HEK293 (cell line): ENCODE results near the gene CORO7.

ENCODE experiments used
- CTCF ChIA-PET: fragments of 350-600 bp; formaldehyde crosslinking; extraction: SDS; loops from one replicate; lab custom pipeline; 2021; ENCODE audit warnings: antibody characterized with exemption; lab: Yijun Ruan, JAX
- POLR2A ChIA-PET: fragments of 300-600 bp; formaldehyde crosslinking; extraction: SDS; loops from one replicate; lab custom pipeline; 2020; ENCODE audit warnings: antibody characterized with exemption, inconsistent platforms; lab: Yijun Ruan, JAX
- H3K27ac ChIP-seq: fragments of 200-500 bp; sonication (Bioruptor generic); 2 replicates; pipeline ENCODE4 v1.5.1; 2014; ENCODE audit warnings: low read depth, low read length, control low read depth, inconsistent platforms; ENCODE audit errors: extremely low read depth
- H3K36me3 ChIP-seq, 2 experiments: fragments of 200-500 bp in 1 of 2; sonication (Bioruptor generic) in 1 of 2; 1 replicate in 1 of 2; 2 replicates in 1 of 2; pipeline ENCODE4 v1.5.1; 2014 to 2017; ENCODE audit warnings: inconsistent platforms in 2 of 2, low read length in 2 of 2; ENCODE audit not compliant: control insufficient read depth in 2 of 2, insufficient read depth in 1 of 2
- H3K4me1 ChIP-seq: fragments of 200-500 bp; sonication (Bioruptor generic); 2 replicates; pipeline ENCODE4 v1.5.1; 2014; ENCODE audit warnings: mild to moderate bottlenecking, low read length, inconsistent platforms; ENCODE audit not compliant: control insufficient read depth, insufficient read depth
- H3K4me3 ChIP-seq: 2 replicates; pipeline ENCODE4 v1.5.1; 2011; ENCODE audit warnings: low read depth, mild to moderate bottlenecking, control low read depth, low read length, moderate library complexity
- H3K9me3 ChIP-seq: fragments of 200-500 bp; sonication (Bioruptor generic); 2 replicates; pipeline ENCODE4 v1.5.1; 2014; ENCODE audit warnings: low read depth, low read length, inconsistent platforms; ENCODE audit not compliant: control insufficient read depth, insufficient read depth
- GLIS1 ChIP-seq: fragments of 450-650 bp; formaldehyde crosslinking; IDR thresholded peaks from 2 replicates; pipeline ENCODE4 v1.5.1; 2016; ENCODE audit warnings: missing biosample characterization, missing genetic modification characterization
- HOXD13 ChIP-seq: sonication (generic); formaldehyde crosslinking; IDR thresholded peaks from 2 replicates; pipeline ENCODE4 v1.8.0; 2022; ENCODE audit warnings: missing genetic modification reagents, borderline replicate concordance
- ZNF121 ChIP-seq: fragments of 450-650 bp; formaldehyde crosslinking; IDR thresholded peaks from 2 replicates; pipeline ENCODE4 v1.5.1; 2016; ENCODE audit warnings: missing biosample characterization, missing genetic modification characterization
- ZNF169 ChIP-seq: fragments of 450-650 bp; formaldehyde crosslinking; IDR thresholded peaks from 2 replicates; pipeline ENCODE4 v1.5.1; 2016; ENCODE audit warnings: missing biosample characterization, missing genetic modification characterization
- ZNF221 ChIP-seq: fragments of 450-650 bp; formaldehyde crosslinking; IDR thresholded peaks from 2 replicates; pipeline ENCODE4 v1.5.1; 2017; ENCODE audit warnings: missing biosample characterization, missing genetic modification characterization, borderline replicate concordance
- ZNF239 ChIP-seq: fragments of 450-650 bp; formaldehyde crosslinking; IDR thresholded peaks from 2 replicates; pipeline ENCODE4 v1.5.1; 2016; ENCODE audit warnings: missing biosample characterization, missing genetic modification characterization
- ZNF335 ChIP-seq: fragments of 450-650 bp; formaldehyde crosslinking; conservative IDR thresholded peaks from 2 replicates; pipeline ENCODE4 v1.5.1; 2016; ENCODE audit warnings: missing biosample characterization, missing genetic modification characterization
- ZNF423 ChIP-seq: fragments of 450-650 bp; formaldehyde crosslinking; IDR thresholded peaks from 2 replicates; pipeline ENCODE4 v1.5.1; 2016; ENCODE audit warnings: missing biosample characterization, missing genetic modification characterization
- ZNF555 ChIP-seq: fragments of 450-650 bp; formaldehyde crosslinking; conservative IDR thresholded peaks from 2 replicates; pipeline ENCODE4 v1.5.1; 2017; ENCODE audit warnings: missing biosample characterization, mild to moderate bottlenecking, missing genetic modification characterization, inconsistent platforms
- ZSCAN30 ChIP-seq: fragments of 450-650 bp; IDR thresholded peaks from 2 replicates; pipeline ENCODE4 v1.5.1; 2018; ENCODE audit warnings: missing biosample characterization, mild to moderate bottlenecking, missing genetic modification characterization, moderate library complexity
- TF ChIP-seq, protein P1 (sequence below): fragments of 450-650 bp; formaldehyde crosslinking; IDR thresholded peaks from 2 replicates; pipeline ENCODE4 v1.5.1; 2017; ENCODE audit warnings: missing biosample characterization, missing genetic modification characterization
- TF ChIP-seq, protein P2 (sequence below): fragments of 450-650 bp; formaldehyde crosslinking; IDR thresholded peaks from 2 replicates; pipeline ENCODE4 v1.5.1; 2016; ENCODE audit warnings: missing biosample characterization, missing genetic modification characterization
- TF ChIP-seq, protein P3 (sequence below): fragments of 450-650 bp; formaldehyde crosslinking; IDR thresholded peaks from 2 replicates; pipeline ENCODE4 v1.5.1; 2016; ENCODE audit warnings: missing biosample characterization, missing genetic modification characterization
- TF ChIP-seq, protein P4 (sequence below): fragments of 450-650 bp; formaldehyde crosslinking; IDR thresholded peaks from 2 replicates; pipeline ENCODE4 v1.5.1; 2016; ENCODE audit warnings: missing biosample characterization, missing genetic modification characterization

Gene CORO7

DNA sequence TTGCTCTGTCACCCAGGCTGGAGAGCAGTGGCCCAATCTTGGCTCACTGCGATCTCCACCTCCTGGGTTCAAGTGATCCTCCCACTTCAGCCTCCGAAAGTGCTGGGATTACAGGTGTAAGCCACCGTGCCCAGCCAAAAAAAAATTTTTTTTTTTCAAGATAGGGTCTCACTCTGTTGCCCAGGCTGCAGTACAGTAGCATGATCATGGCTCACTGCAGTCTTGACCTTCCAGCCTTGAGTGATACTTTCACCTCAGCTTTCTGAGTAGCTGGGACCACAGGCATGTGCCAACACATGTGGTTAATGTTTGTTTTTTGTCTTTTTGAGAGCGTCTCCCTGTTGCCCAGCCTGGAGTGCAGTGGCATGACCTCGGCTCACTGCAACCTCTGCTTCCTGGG lies 63.6 kb downstream of the CORO7 start:
- peaks cover 0 to 20% of the 10 kb centered on the region in 2 experiments; a peak in 2 of 3 replicates for H3K36me3 ChIP-seq
- no peak overlapping the region for H3K27ac ChIP-seq
- H3K4me3 ChIP-seq, result no peak overlapping the region
- H3K9me3 ChIP-seq, result no peaks in the 10 kb centered on the region
- CTCF ChIA-PET, result interaction anchor here (0.7 to 2.3 kb wide), 2 partner anchors 50 to 53 kb away, joined by 3 to 12 read pairs; no protein-coding TSS in a partner anchor
- POLR2A ChIA-PET, result interaction anchor here (1.8 kb wide), 1 partner anchor 62 kb away, joined by 5 read pairs; no protein-coding TSS in a partner anchor
- peak; percentile 73; the same call in 1 of the 2 replicates for TF ChIP-seq ZNF121 (tag by site-specific recombination)
- no peak for TF ChIP-seq HOXD13 (CRISPR knock-in tag)
- peaks cover 5% of the 10 kb centered on the region; the same call in 1 of the 2 replicates for H3K4me1 ChIP-seq

DNA sequence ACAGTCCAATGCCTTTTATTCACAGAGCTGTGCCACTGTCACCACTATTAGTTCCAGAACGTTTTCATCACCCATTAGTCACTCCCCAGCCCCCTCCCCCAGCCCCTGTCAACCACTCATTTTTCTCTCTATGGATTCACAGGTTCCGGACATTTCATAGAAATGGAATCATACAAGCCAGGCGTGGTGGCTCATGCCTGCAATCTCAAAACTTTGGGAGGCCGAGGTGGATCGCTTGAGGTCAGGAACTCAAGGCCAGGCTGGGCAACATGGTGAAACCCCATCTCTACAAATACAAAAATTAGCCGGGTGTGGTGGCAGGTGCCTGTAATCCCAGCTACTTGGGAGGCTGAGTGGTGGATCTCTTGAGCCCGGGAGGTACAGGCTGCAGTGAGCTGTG lies 64.5 kb downstream of the CORO7 start:
- H3K4me1 ChIP-seq, result peaks cover 5% of the 10 kb centered on the region; the same call in 1 of the 2 replicates
- TF ChIP-seq, protein P1, sequence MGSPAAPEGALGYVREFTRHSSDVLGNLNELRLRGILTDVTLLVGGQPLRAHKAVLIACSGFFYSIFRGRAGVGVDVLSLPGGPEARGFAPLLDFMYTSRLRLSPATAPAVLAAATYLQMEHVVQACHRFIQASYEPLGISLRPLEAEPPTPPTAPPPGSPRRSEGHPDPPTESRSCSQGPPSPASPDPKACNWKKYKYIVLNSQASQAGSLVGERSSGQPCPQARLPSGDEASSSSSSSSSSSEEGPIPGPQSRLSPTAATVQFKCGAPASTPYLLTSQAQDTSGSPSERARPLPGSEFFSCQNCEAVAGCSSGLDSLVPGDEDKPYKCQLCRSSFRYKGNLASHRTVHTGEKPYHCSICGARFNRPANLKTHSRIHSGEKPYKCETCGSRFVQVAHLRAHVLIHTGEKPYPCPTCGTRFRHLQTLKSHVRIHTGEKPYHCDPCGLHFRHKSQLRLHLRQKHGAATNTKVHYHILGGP (tag by site-specific recombination), result no peak
- no peak for TF ChIP-seq GLIS1 (tag by site-specific recombination)
- no peak for TF ChIP-seq ZNF423 (tag by site-specific recombination)
- TF ChIP-seq ZNF239 (tag by site-specific recombination), result no peak
- TF ChIP-seq, protein P2, sequence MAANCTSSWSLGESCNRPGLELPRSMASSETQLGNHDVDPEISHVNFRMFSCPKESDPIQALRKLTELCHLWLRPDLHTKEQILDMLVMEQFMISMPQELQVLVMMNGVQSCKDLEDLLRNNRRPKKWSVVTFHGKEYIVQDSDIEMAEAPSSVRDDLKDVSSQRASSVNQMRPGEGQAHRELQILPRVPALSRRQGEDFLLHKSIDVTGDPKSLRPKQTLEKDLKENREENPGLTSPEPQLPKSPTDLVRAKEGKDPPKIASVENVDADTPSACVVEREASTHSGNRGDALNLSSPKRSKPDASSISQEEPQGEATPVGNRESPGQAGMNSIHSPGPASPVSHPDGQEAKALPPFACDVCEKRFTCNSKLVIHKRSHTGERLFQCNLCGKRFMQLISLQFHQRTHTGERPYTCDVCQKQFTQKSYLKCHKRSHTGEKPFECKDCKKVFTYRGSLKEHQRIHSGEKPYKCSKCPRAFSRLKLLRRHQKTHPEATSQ (tag by site-specific recombination), result no peak
- no peak for TF ChIP-seq ZSCAN30 (tag by site-specific recombination)
- TF ChIP-seq ZNF555, result no peak
- TF ChIP-seq, protein P3, sequence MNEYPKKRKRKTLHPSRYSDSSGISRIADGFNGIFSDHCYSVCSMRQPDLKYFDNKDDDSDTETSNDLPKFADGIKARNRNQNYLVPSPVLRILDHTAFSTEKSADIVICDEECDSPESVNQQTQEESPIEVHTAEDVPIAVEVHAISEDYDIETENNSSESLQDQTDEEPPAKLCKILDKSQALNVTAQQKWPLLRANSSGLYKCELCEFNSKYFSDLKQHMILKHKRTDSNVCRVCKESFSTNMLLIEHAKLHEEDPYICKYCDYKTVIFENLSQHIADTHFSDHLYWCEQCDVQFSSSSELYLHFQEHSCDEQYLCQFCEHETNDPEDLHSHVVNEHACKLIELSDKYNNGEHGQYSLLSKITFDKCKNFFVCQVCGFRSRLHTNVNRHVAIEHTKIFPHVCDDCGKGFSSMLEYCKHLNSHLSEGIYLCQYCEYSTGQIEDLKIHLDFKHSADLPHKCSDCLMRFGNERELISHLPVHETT (tag by site-specific recombination), result no peak
- no peak for TF ChIP-seq ZNF169 (tag by site-specific recombination)
- TF ChIP-seq ZNF221 (tag by site-specific recombination), result no peak
- TF ChIP-seq, protein P4, sequence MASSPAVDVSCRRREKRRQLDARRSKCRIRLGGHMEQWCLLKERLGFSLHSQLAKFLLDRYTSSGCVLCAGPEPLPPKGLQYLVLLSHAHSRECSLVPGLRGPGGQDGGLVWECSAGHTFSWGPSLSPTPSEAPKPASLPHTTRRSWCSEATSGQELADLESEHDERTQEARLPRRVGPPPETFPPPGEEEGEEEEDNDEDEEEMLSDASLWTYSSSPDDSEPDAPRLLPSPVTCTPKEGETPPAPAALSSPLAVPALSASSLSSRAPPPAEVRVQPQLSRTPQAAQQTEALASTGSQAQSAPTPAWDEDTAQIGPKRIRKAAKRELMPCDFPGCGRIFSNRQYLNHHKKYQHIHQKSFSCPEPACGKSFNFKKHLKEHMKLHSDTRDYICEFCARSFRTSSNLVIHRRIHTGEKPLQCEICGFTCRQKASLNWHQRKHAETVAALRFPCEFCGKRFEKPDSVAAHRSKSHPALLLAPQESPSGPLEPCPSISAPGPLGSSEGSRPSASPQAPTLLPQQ (tag by site-specific recombination), result no peak
- TF ChIP-seq ZNF335 (tag by site-specific recombination), result no peak
- TF ChIP-seq, all 188 proteins: peak for 0
- H3K4me3 ChIP-seq, result no peak overlapping the region
- H3K36me3 ChIP-seq, result peaks cover 0 to 22% of the 10 kb centered on the region in 2 experiments; a peak in 2 of 3 replicates
- H3K9me3 ChIP-seq, result no peaks in the 10 kb centered on the region
- POLR2A ChIA-PET, result interaction anchor here (0.8 to 1.8 kb wide), 5 partner anchors 22 to 79 kb away, joined by 3 to 5 read pairs (median 3); partner anchors contain the start of gene TFAP4
- CTCF ChIA-PET, result interaction anchor here (0.6 to 3.8 kb wide), 6 partner anchors 7 to 437 kb away, joined by 3 to 39 read pairs (median 5); no protein-coding TSS in a partner anchor
- no peak overlapping the region for H3K27ac ChIP-seq
